Mesendoderm (in vitro differentiated cells): ENCODE results near the gene PPIG.
"Not testable (repeated sequence)": the region's sequence is repeated elsewhere in the genome, so short reads cannot be mapped to it uniquely, and the experiment has no call there.

Experiments used
- DNase-seq: peaks from one replicate; pipeline ENCODE4 v3.0.0; 2013
- H2AK5ac ChIP-seq: 2 replicates; pipeline ENCODE4 v1.6.1; 2013; ENCODE audit warnings: low read length, inconsistent platforms
- H2BK120ac ChIP-seq: 2 replicates; pipeline ENCODE4 v1.6.1; 2013; ENCODE audit warnings: low read depth, mild to moderate bottlenecking, low read length, moderate library complexity, mixed read lengths
- H2BK15ac ChIP-seq: replicated peaks from 2 replicates; pipeline ENCODE4 v1.6.1; 2013; ENCODE audit warnings: low read depth, mild to moderate bottlenecking, moderate library complexity
- H2BK5ac ChIP-seq: 2 replicates; pipeline ENCODE4 v1.6.1; 2013; ENCODE audit warnings: low read length, inconsistent platforms
- H3K18ac ChIP-seq: 2 replicates; pipeline ENCODE4 v1.6.1; 2013; ENCODE audit warnings: mild to moderate bottlenecking, low read length, mixed read lengths
- H3K23ac ChIP-seq: one replicate; pipeline ENCODE4 v1.6.1; 2013; ENCODE audit warnings: low read length
- H3K27ac ChIP-seq: 2 replicates; pipeline ENCODE4 v1.5.1; 2013; ENCODE audit warnings: low read depth, mild to moderate bottlenecking, inconsistent platforms, low read length, moderate library complexity
- H3K27me3 ChIP-seq: 2 replicates; pipeline ENCODE4 v1.6.1; 2013; ENCODE audit warnings: low read length, control low read depth, mild to moderate bottlenecking, inconsistent platforms; ENCODE audit not compliant: insufficient read depth, poor library complexity
- H3K36me3 ChIP-seq: 2 replicates; pipeline ENCODE4 v1.6.1; 2013; ENCODE audit warnings: low read length, inconsistent platforms; ENCODE audit not compliant: control insufficient read depth, insufficient read depth
- H3K4ac ChIP-seq: one replicate; pipeline ENCODE4 v1.6.1; 2013; ENCODE audit warnings: low read depth, mild to moderate bottlenecking, low read length, moderate library complexity
- H3K4me1 ChIP-seq: 2 replicates; pipeline ENCODE4 v1.6.1; 2013; ENCODE audit warnings: low read depth, low read length, inconsistent platforms; ENCODE audit not compliant: control insufficient read depth
- H3K4me2 ChIP-seq: 2 replicates; pipeline ENCODE4 v1.6.1; 2013; ENCODE audit warnings: low read length
- H3K4me3 ChIP-seq: 2 replicates; pipeline ENCODE4 v1.5.1; 2013; ENCODE audit warnings: mild to moderate bottlenecking, low read length
- H3K56ac ChIP-seq: one replicate; pipeline ENCODE4 v1.6.1; 2013; ENCODE audit warnings: low read length
- H3K79me1 ChIP-seq: 2 replicates; pipeline ENCODE4 v1.6.1; 2013; ENCODE audit warnings: low read length, inconsistent platforms
- H3K79me2 ChIP-seq: 2 replicates; pipeline ENCODE4 v1.6.1; 2013; ENCODE audit warnings: mild to moderate bottlenecking, low read length; ENCODE audit not compliant: control insufficient read depth, insufficient read depth
- H3K9ac ChIP-seq: 2 replicates; pipeline ENCODE4 v1.6.1; 2013; ENCODE audit warnings: low read length, inconsistent platforms
- H4K5ac ChIP-seq: one replicate; pipeline ENCODE4 v1.6.1; 2013; ENCODE audit warnings: low read length
- H4K8ac ChIP-seq: one replicate; pipeline ENCODE4 v1.6.1; 2013; ENCODE audit warnings: low read depth, mild to moderate bottlenecking, control low read depth, low read length, moderate library complexity
- WGBS: extraction: QIAGEN DNeasy Blood & Tissue Kit; methylation state at CpG from one replicate; pipeline ENCODE4 v1.1.7; 2013; ENCODE audit warnings: low lambda C conversion rate, missing lambda C conversion rate; ENCODE audit not compliant: insufficient coverage; ENCODE audit errors: extremely low coverage; 5-methylcytosine and 5-hydroxymethylcytosine counted together

Gene PPIG

DNA sequence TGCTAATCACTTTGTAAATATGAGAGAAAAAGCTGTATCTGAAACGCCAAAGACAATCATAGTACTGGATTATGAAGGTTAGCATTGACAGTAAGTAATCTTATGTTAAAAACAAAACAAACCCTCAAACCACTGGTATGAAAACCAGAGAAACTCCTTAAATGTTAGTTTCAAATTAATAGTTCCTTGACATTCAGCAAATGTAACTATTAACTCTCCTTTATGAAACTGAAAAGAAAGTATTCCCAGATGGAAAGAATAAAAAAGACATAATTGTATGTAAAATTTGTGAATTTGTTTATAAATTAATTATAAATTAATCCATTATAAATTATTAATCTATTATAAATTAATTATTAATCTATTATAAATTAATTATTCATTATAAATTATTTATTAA, 22.8 kb upstream of the PPIG start:
- Histone ChIP-seq H2BK15ac (no peak overlapping the region), H3K4me3 (no peak overlapping the region), H3K56ac (no peak overlapping the region), H2BK5ac (no peak overlapping the region), H3K27ac (no peak overlapping the region), H3K18ac (no peak overlapping the region), H4K5ac (no peak overlapping the region), H3K27me3 (no peaks in the 10 kb centered on the region), H4K8ac (no peak overlapping the region), H3K4ac (no peak overlapping the region), H3K4me2 (no peak overlapping the region), H3K36me3 (no peaks in the 10 kb centered on the region), H3K9ac (no peak overlapping the region), H2AK5ac (no peak overlapping the region), H3K23ac (no peak overlapping the region), H3K79me1 (no peaks in the 10 kb centered on the region), H3K79me2 (no peaks in the 10 kb centered on the region), H3K4me1 (no peaks in the 10 kb centered on the region), H2BK120ac (no peak overlapping the region)
- DNase-seq = no peak
- no CpG with 5 or more reads among the region's 1 CpG for WGBS

DNA sequence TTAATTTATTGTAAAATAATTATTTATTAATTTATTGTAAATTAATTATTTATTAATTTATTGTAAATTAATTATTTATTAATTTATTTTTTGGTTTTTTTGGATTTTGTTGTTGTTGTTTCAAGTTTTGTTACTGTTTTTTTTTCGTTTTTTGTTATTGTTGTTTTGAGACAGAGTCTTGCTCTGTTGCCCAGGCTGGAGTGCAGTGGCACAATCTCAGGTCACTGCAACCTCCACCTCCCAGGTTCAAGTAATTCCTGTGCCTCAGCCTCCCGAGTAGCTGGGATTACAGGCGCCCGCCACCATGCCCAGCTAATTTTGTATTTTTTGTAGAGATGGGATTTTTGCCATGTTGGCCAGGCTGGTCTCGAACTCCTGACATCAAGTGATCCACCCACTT, 22.1 kb upstream of the PPIG start:
- not testable (repeated sequence) for H3K36me3 ChIP-seq, H3K4me2 ChIP-seq, H2AK5ac ChIP-seq, DNase-seq, H3K56ac ChIP-seq, H3K4me1 ChIP-seq, H4K5ac ChIP-seq, H4K8ac ChIP-seq, H2BK15ac ChIP-seq, H3K4ac ChIP-seq, H3K27me3 ChIP-seq, H3K27ac ChIP-seq, H2BK5ac ChIP-seq, H2BK120ac ChIP-seq, H3K79me2 ChIP-seq, H3K4me3 ChIP-seq, H3K23ac ChIP-seq, H3K9ac ChIP-seq, H3K79me1 ChIP-seq, H3K18ac ChIP-seq
- WGBS = no CpG with 5 or more reads among the region's 5 CpGs

DNA sequence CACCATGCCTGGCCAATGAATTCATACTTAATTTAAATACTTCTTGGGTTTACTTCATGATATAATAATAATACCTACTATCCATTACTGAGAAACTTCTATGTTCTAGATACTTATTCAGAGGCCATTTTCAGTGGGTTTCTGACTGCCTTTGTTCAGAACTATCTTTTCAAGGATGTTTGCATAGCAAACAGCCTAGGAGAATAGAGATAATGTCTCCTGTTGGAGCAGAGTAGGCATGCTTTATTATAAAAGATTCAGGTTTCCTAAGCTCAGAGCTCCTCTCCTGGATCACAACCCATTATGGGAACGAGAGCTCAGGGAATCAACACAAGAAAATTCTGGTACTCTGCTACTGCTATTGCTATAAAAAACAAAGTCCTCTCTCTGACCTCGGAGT, 21.6 kb upstream of the PPIG start:
- Histone ChIP-seq H3K4me1 (no peaks in the 10 kb centered on the region), H2BK120ac (no peak overlapping the region), H3K27me3 (no peaks in the 10 kb centered on the region), H3K79me2 (no peaks in the 10 kb centered on the region), H4K5ac (no peak overlapping the region), H3K4ac (no peak overlapping the region), H3K23ac (no peak overlapping the region), H3K18ac (no peak overlapping the region), H2BK15ac (no peak overlapping the region), H3K56ac (no peak overlapping the region), H3K4me2 (no peak overlapping the region), H3K9ac (no peak overlapping the region), H3K27ac (no peak overlapping the region), H4K8ac (no peak overlapping the region), H3K79me1 (no peaks in the 10 kb centered on the region), H3K4me3 (no peak overlapping the region), H3K36me3 (no peaks in the 10 kb centered on the region), H2BK5ac (no peak overlapping the region), H2AK5ac (no peak overlapping the region)
- WGBS = no CpG with 5 or more reads among the region's 2 CpGs
- DNase-seq = no peak

DNA sequence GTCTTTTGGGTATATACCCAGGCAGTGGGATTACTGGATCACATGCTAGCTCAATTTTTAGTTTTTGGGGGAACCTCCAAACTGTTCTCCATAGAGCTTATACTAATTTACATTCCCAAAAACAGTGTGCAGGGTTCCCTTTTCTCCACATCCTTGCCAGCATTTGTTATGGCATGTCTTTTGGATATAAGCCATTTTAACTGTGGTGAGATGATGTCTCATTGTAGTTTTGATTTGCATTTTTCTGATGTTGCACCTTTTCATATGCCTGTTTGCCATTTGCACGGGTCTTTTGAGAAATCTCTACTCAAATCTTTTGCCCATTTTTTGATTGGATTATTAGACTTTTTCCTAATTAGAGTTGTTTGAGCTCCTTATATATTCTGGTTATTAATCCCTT, 18.5 kb upstream of the PPIG start:
- no peak overlapping the region for H3K4me2 ChIP-seq
- H3K4me1 ChIP-seq = no peaks in the 10 kb centered on the region
- no peak overlapping the region for H2BK5ac ChIP-seq
- no peak overlapping the region for H4K8ac ChIP-seq
- no peaks in the 10 kb centered on the region for H3K27me3 ChIP-seq
- no peak overlapping the region for H3K27ac ChIP-seq
- no peak overlapping the region for H3K56ac ChIP-seq
- H3K4ac ChIP-seq = no peak overlapping the region
- no peaks in the 10 kb centered on the region for H3K36me3 ChIP-seq
- no peak overlapping the region for H2BK15ac ChIP-seq
- no peak overlapping the region for H2AK5ac ChIP-seq
- no peak overlapping the region for H4K5ac ChIP-seq
- no peak overlapping the region for H3K18ac ChIP-seq
- H3K4me3 ChIP-seq = no peak overlapping the region
- H2BK120ac ChIP-seq = no peak overlapping the region
- H3K79me2 ChIP-seq = no peaks in the 10 kb centered on the region
- H3K9ac ChIP-seq = no peak overlapping the region
- H3K23ac ChIP-seq = no peak overlapping the region
- no peaks in the 10 kb centered on the region for H3K79me1 ChIP-seq
- DNase-seq = no peak
- WGBS = no CpG with 5 or more reads among the region's 1 CpG

DNA sequence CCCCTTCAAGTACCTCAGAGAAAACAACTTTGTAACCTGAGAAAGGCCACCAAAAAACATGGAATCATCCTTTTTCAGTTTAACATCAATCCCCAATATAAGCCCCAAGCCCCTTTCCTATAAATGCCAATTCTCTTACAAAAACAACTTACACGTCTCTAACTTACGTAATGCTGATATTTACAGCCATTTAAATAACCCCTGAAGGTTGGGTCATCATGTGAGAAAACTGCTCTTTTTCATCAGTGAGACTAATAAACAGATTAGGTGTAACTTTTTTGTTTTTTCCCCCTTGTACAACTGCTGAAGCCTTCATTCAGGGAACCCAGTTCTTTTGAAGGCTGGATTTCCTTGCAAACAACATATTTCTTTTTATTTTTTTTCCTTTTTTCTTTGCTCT, 14.2 kb upstream of the PPIG start:
- no peak overlapping the region for H3K9ac ChIP-seq
- no peak overlapping the region for H2AK5ac ChIP-seq
- DNase-seq = no peak
- H4K8ac ChIP-seq = no peak overlapping the region
- no peak overlapping the region for H3K27ac ChIP-seq
- no peaks in the 10 kb centered on the region for H3K36me3 ChIP-seq
- no peak overlapping the region for H2BK120ac ChIP-seq
- H3K4me3 ChIP-seq = no peak overlapping the region
- H3K56ac ChIP-seq = no peak overlapping the region
- no peak overlapping the region for H2BK5ac ChIP-seq
- no peaks in the 10 kb centered on the region for H3K4me1 ChIP-seq
- H3K18ac ChIP-seq = no peak overlapping the region
- H3K4me2 ChIP-seq = no peak overlapping the region
- no peak overlapping the region for H4K5ac ChIP-seq
- H3K79me2 ChIP-seq = peaks cover 5% of the 10 kb centered on the region
- no peaks in the 10 kb centered on the region for H3K27me3 ChIP-seq
- no peak overlapping the region for H3K23ac ChIP-seq
- WGBS = 100% methylated on average over 2 of the region's 2 CpGs
- H2BK15ac ChIP-seq = no peak overlapping the region
- peaks cover 1% of the 10 kb centered on the region for H3K79me1 ChIP-seq
- no peak overlapping the region for H3K4ac ChIP-seq

DNA sequence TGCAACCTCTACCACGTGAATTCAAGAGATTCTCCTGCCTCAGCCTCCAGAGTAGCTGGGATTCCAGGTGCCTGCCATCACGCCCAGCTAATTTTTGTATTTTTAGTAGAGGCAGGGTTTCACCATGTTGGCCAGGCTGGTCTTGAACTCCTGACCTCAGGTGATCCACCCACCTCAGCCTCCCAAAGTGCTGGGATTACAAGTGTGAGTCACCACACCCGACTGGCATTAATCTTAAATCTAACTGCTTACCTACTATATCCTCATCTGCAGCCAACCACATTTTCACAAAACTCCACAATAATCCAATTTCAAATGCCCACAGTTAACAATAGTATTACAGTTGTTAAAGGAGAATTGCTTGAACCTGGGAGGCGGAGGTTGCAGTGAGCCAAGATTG, 13.4 kb upstream of the PPIG start:
- H2BK5ac ChIP-seq, H3K4me3 ChIP-seq, H4K8ac ChIP-seq, H4K5ac ChIP-seq, H2BK120ac ChIP-seq, H3K27ac ChIP-seq, H3K18ac ChIP-seq, H3K79me2 ChIP-seq, H3K4me1 ChIP-seq, H3K4ac ChIP-seq, H3K4me2 ChIP-seq, H3K27me3 ChIP-seq, H2AK5ac ChIP-seq, H3K36me3 ChIP-seq, H3K79me1 ChIP-seq, H3K9ac ChIP-seq, H2BK15ac ChIP-seq, H3K23ac ChIP-seq, DNase-seq, H3K56ac ChIP-seq: not testable (repeated sequence)
- WGBS = no CpG with 5 or more reads among the region's 4 CpGs
